H9 (cell line): ENCODE data around the gene TRPM3. TPM values are rescaled to one million over a fixed set of nuclear protein-coding genes. Genes with fewer than 3 reads are reported as not detected.

Source experiments
- DNase-seq: peaks from one replicate; pipeline ENCODE4 v3.0.0-alpha.2; 2017
- H2AFZ ChIP-seq: one replicate; pipeline ENCODE4 v1.6.1; 2013; ENCODE audit warnings: mild to moderate bottlenecking, low read length, control low read depth, moderate library complexity
- H2AK5ac ChIP-seq: 2 replicates; pipeline ENCODE4 v1.6.1; 2013; ENCODE audit warnings: low read length, control low read depth, mixed read lengths; ENCODE audit not compliant: insufficient read length
- H2BK120ac ChIP-seq: one replicate; pipeline ENCODE4 v1.6.1; 2013; ENCODE audit warnings: low read depth, mild to moderate bottlenecking, low read length, control low read depth, inconsistent platforms; ENCODE audit not compliant: poor library complexity, severe bottlenecking
- H2BK12ac ChIP-seq: 2 replicates; pipeline ENCODE4 v1.6.1; 2013; ENCODE audit warnings: low read length, control low read depth, mixed read lengths, low read depth; ENCODE audit not compliant: insufficient read length
- H2BK15ac ChIP-seq: 2 replicates; pipeline ENCODE4 v1.6.1; 2013; ENCODE audit warnings: low read depth, low read length, control low read depth
- H2BK20ac ChIP-seq: one replicate; pipeline ENCODE4 v1.6.1; 2013; ENCODE audit warnings: low read depth, mild to moderate bottlenecking, low read length, control low read depth, inconsistent platforms; ENCODE audit not compliant: poor library complexity, severe bottlenecking
- H2BK5ac ChIP-seq: 2 replicates; pipeline ENCODE4 v1.6.1; 2013; ENCODE audit warnings: low read length, control low read depth, mixed read lengths; ENCODE audit not compliant: insufficient read length
- H3K14ac ChIP-seq: 2 replicates; pipeline ENCODE4 v1.6.1; 2013; ENCODE audit warnings: low read length, control low read depth; ENCODE audit not compliant: insufficient read depth
- H3K18ac ChIP-seq: 2 replicates; pipeline ENCODE4 v1.6.1; 2013; ENCODE audit warnings: low read depth, mild to moderate bottlenecking, mixed read lengths, low read length, control low read depth; ENCODE audit not compliant: insufficient read length
- H3K23ac ChIP-seq: 2 replicates; pipeline ENCODE4 v1.6.1; 2013; ENCODE audit warnings: low read length, control low read depth, mixed read lengths, low read depth; ENCODE audit not compliant: insufficient read length
- H3K23me2 ChIP-seq: 2 replicates; pipeline ENCODE4 v1.6.1; 2013; ENCODE audit warnings: low read depth, mild to moderate bottlenecking, mixed read lengths, low read length, control low read depth; ENCODE audit not compliant: insufficient read length, poor library complexity, severe bottlenecking
- H3K27ac ChIP-seq: 2 replicates; pipeline ENCODE4 v1.5.1; 2013; ENCODE audit warnings: low read length, control low read depth, mixed read lengths, low read depth; ENCODE audit not compliant: insufficient read length
- H3K27me3 ChIP-seq: 2 replicates; pipeline ENCODE4 v1.6.1; 2013; ENCODE audit warnings: low read length, control low read depth, inconsistent platforms; ENCODE audit not compliant: insufficient read depth
- H3K4ac ChIP-seq: 2 replicates; pipeline ENCODE4 v1.6.1; 2013; ENCODE audit warnings: low read depth, mild to moderate bottlenecking, control low read depth, inconsistent platforms, low read length, moderate library complexity
- H3K4me1 ChIP-seq: 2 replicates; pipeline ENCODE4 v1.6.1; 2013; ENCODE audit warnings: low read length, control low read depth, inconsistent platforms; ENCODE audit not compliant: insufficient read depth
- H3K4me2 ChIP-seq: 2 replicates; pipeline ENCODE4 v1.6.1; 2013; ENCODE audit warnings: low read length, control low read depth, mixed read lengths; ENCODE audit not compliant: insufficient read length, insufficient read depth
- H3K56ac ChIP-seq: 2 replicates; pipeline ENCODE4 v1.6.1; 2013; ENCODE audit warnings: low read depth, mild to moderate bottlenecking, mixed read lengths, low read length, control low read depth; ENCODE audit not compliant: insufficient read length
- H3K79me1 ChIP-seq: 2 replicates; pipeline ENCODE4 v1.6.1; 2013; ENCODE audit warnings: low read depth, mild to moderate bottlenecking, moderate library complexity, low read length, control low read depth, inconsistent platforms; ENCODE audit not compliant: insufficient read depth, poor library complexity, severe bottlenecking
- H3K79me2 ChIP-seq: 2 replicates; pipeline ENCODE4 v1.6.1; 2013; ENCODE audit warnings: low read length, control low read depth, inconsistent platforms; ENCODE audit not compliant: insufficient read depth
- H3K9ac ChIP-seq: 2 replicates; pipeline ENCODE4 v1.6.1; 2013; ENCODE audit warnings: low read length, control low read depth, mixed read lengths; ENCODE audit not compliant: insufficient read length; ENCODE audit errors: extremely low read depth
- H3K9me3 ChIP-seq: one replicate; pipeline ENCODE4 v1.6.1; 2013; ENCODE audit warnings: low read depth, low read length, inconsistent platforms; ENCODE audit not compliant: control insufficient read depth
- H3T11ph ChIP-seq: one replicate; pipeline ENCODE4 v1.6.1; 2013; ENCODE audit warnings: mild to moderate bottlenecking, low read length, control low read depth, inconsistent platforms
- H4K20me1 ChIP-seq: one replicate; pipeline ENCODE4 v1.6.1; 2013; ENCODE audit not compliant: control insufficient read depth, insufficient read length, insufficient read depth
- H4K5ac ChIP-seq: 2 replicates; pipeline ENCODE4 v1.6.1; 2013; ENCODE audit warnings: low read depth, mild to moderate bottlenecking, mixed read lengths, low read length, control low read depth; ENCODE audit not compliant: insufficient read length
- H4K8ac ChIP-seq: replicated peaks from 2 replicates; pipeline ENCODE4 v1.6.1; 2013; ENCODE audit warnings: low read length, control low read depth, mixed read lengths, low read depth; ENCODE audit not compliant: insufficient read length
- H4K91ac ChIP-seq: 2 replicates; pipeline ENCODE4 v1.6.1; 2013; ENCODE audit warnings: low read depth, mild to moderate bottlenecking, moderate library complexity, mixed read lengths, low read length, control low read depth; ENCODE audit not compliant: insufficient read length
- H3K27ac Mint-ChIP-seq, 3 experiments: 2 replicates in 2 of 3; 3 replicates in 1 of 3; pipeline ENCODE4 v1.8.0; 2020 to 2021; ENCODE audit warnings: mixed read lengths in 3 of 3, mild to moderate bottlenecking in 1 of 3, moderate library complexity in 1 of 3
- H3K27me3 Mint-ChIP-seq: 2 replicates; pipeline ENCODE4 v1.8.0; 2021; ENCODE audit warnings: low read depth, mild to moderate bottlenecking, moderate library complexity, mixed read lengths
- H3K36me3 Mint-ChIP-seq, 3 experiments: 2 replicates in 2 of 3; 3 replicates in 1 of 3; pipeline ENCODE4 v1.8.0; 2020 to 2021; ENCODE audit warnings: low read depth in 3 of 3, mixed read lengths in 3 of 3; ENCODE audit not compliant: insufficient read depth in 1 of 3
- H3K4me1 Mint-ChIP-seq, 2 experiments: 2 replicates each; pipeline ENCODE4 v1.8.0; 2020; ENCODE audit warnings: mixed read lengths in 2 of 2
- H3K4me3 Mint-ChIP-seq, 2 experiments: 2 replicates in 1 of 2; 3 replicates in 1 of 2; pipeline ENCODE4 v1.8.0; 2020 to 2021; ENCODE audit warnings: mild to moderate bottlenecking in 2 of 2, mixed read lengths in 2 of 2, moderate library complexity in 1 of 2
- H3K9me3 Mint-ChIP-seq, 2 experiments: 2 replicates in 1 of 2; 3 replicates in 1 of 2; pipeline ENCODE4 v1.8.0; 2020; ENCODE audit warnings: mild to moderate bottlenecking in 2 of 2, mixed read lengths in 2 of 2, moderate library complexity in 1 of 2
- WGBS: extraction: QIAGEN DNeasy Blood & Tissue Kit; methylation state at CpG from one replicate; pipeline ENCODE4 v1.1.7; 2013; ENCODE audit warnings: missing lambda C conversion rate, low lambda C conversion rate, mixed read lengths; ENCODE audit not compliant: insufficient read length; ENCODE audit errors: extremely low coverage; 5-methylcytosine and 5-hydroxymethylcytosine counted together
- total RNA-seq: library from RNA; stranded (reverse); gene quantifications from 2 replicates; pipeline ENCODE4 v1.2.1, GENCODE V29; 2021
- TF ChIP-seq, protein P1 (sequence below): fragments of 200-600 bp; sonication (generic); conservative IDR thresholded peaks from 3 replicates; pipeline ENCODE4 v1.8.0; 2021; ENCODE audit warnings: antibody characterized with exemption, mild to moderate bottlenecking

The TRPM3 gene
- total RNA-seq, 1 experiment from 2014 or later = 10.3 TPM

GRCh38 chr9:71145179-71145578, 23.8 kb upstream of the TRPM3 start:
- no peak overlapping the region for H3K27ac ChIP-seq
- no peak overlapping the region for H3K23ac ChIP-seq
- H3K79me2 ChIP-seq = no peaks in the 10 kb centered on the region
- H2AK5ac ChIP-seq = no peak overlapping the region
- Mint-ChIP-seq H3K4me1 (peaks cover 3 to 4% of the 10 kb centered on the region in 2 experiments; a peak in 1 of 4 replicates), H3K27me3 (no peaks in the 10 kb centered on the region), H3K9me3 (peaks cover 5 to 9% of the 10 kb centered on the region in 2 experiments; a peak in 3 of 5 replicates), H3K36me3 (peaks cover 7 to 14% (median 7%) of the 10 kb centered on the region in 3 experiments), H3K27ac (no peak overlapping the region), H3K4me3 (no peak overlapping the region)
- H3K4me2 ChIP-seq = no peak overlapping the region
- WGBS = no CpG with 5 or more reads among the region's 1 CpG
- no peak overlapping the region for H3K4ac ChIP-seq
- H3K79me1 ChIP-seq = no peaks in the 10 kb centered on the region
- no peak for DNase-seq
- H3K9ac ChIP-seq = no peak overlapping the region
- no peak overlapping the region for H3K56ac ChIP-seq
- H2BK120ac ChIP-seq = no peak overlapping the region
- no peaks in the 10 kb centered on the region for H3K9me3 ChIP-seq
- H2BK15ac ChIP-seq = no peak overlapping the region
- no peak overlapping the region for H3T11ph ChIP-seq
- no peak overlapping the region for H2BK12ac ChIP-seq
- TF ChIP-seq, protein P1, sequence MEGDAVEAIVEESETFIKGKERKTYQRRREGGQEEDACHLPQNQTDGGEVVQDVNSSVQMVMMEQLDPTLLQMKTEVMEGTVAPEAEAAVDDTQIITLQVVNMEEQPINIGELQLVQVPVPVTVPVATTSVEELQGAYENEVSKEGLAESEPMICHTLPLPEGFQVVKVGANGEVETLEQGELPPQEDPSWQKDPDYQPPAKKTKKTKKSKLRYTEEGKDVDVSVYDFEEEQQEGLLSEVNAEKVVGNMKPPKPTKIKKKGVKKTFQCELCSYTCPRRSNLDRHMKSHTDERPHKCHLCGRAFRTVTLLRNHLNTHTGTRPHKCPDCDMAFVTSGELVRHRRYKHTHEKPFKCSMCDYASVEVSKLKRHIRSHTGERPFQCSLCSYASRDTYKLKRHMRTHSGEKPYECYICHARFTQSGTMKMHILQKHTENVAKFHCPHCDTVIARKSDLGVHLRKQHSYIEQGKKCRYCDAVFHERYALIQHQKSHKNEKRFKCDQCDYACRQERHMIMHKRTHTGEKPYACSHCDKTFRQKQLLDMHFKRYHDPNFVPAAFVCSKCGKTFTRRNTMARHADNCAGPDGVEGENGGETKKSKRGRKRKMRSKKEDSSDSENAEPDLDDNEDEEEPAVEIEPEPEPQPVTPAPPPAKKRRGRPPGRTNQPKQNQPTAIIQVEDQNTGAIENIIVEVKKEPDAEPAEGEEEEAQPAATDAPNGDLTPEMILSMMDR = no peak
- H3K18ac ChIP-seq = no peak overlapping the region
- H4K5ac ChIP-seq = no peak overlapping the region
- no peaks in the 10 kb centered on the region for H3K4me1 ChIP-seq
- no peak overlapping the region for H2AFZ ChIP-seq
- no peaks in the 10 kb centered on the region for H3K23me2 ChIP-seq
- no peaks in the 10 kb centered on the region for H4K20me1 ChIP-seq
- H4K8ac ChIP-seq = no peak overlapping the region
- no peaks in the 10 kb centered on the region for H3K27me3 ChIP-seq
- no peak overlapping the region for H4K91ac ChIP-seq
- H2BK20ac ChIP-seq = no peak overlapping the region
- no peak overlapping the region for H3K14ac ChIP-seq
- no peak overlapping the region for H2BK5ac ChIP-seq
